ENCODE results near the gene GNAZ.

The GNAZ gene

DNA sequence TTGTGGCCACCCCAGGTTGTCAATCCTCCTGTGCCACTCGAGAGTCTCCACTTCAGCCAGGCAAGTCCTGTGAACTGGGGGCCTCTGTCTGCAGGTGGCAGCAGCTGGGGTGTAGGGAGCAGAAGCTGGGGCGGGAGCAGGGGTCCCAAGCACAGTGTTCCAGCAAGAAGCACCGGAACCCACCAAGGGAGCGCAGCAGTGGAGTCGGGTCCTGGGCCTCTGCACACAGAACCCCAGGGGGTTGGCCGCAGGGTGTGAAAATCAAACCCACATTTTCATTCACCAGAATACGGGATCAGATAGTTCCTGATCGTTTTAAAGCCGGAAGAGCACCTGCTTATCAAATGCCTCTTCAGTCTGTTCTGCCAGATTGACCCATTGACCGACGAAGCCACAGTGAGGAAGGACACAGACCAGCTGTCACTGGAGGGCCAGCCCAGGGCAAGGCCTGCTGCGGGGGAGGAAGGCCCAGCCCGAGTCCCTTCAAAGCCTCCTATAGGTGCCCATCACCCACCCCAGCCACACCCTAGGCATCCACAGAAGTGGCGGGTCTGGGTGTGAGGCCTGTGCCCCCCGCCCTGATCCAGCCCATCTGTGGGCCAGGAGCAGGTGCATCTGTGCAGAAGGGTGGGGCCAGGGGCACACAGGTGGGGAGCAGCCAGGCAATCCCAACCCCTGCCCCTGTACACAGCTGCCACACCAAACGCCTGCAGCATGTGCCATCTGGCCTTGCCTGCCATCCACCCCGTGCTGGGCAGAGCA lies 37.3 kb downstream of the GNAZ start:
- in situ Hi-C loops (cut with HindIII; ENCODE audit: low pct_unique_long_range_greater_than_20kb, low sequenced_read_pairs), result no loop called here
- no peak for DNase-seq (ENCODE audit: low read depth in 1 of 2, low spot score in 1 of 2)
- TF ChIP-seq JUND (IDR thresholded peaks at IDR 0.05; ENCODE audit: low read depth), result no peak

- DNase-seq (ENCODE audit: low read depth in 1 of 2, low spot score in 1 of 2), result no peak
- TF ChIP-seq JUND (IDR thresholded peaks at IDR 0.05; ENCODE audit: low read depth), result no peak
- in situ Hi-C loops (cut with HindIII; ENCODE audit: low pct_unique_long_range_greater_than_20kb, low sequenced_read_pairs), result no loop called here
Measured at GRCh38 chr22:23108249-23109078, 38.1 kb downstream of the GNAZ start.

- in situ Hi-C loops (cut with HindIII; ENCODE audit: low pct_unique_long_range_greater_than_20kb, low sequenced_read_pairs), result no loop called here
- TF ChIP-seq JUND (IDR thresholded peaks at IDR 0.05; ENCODE audit: low read depth), result no peak
- DNase-seq (ENCODE audit: low read depth in 1 of 2, low spot score in 1 of 2), result no peak
Measured at GRCh38 chr22:23109079-23109347, 38.7 kb downstream of the GNAZ start.

DNA sequence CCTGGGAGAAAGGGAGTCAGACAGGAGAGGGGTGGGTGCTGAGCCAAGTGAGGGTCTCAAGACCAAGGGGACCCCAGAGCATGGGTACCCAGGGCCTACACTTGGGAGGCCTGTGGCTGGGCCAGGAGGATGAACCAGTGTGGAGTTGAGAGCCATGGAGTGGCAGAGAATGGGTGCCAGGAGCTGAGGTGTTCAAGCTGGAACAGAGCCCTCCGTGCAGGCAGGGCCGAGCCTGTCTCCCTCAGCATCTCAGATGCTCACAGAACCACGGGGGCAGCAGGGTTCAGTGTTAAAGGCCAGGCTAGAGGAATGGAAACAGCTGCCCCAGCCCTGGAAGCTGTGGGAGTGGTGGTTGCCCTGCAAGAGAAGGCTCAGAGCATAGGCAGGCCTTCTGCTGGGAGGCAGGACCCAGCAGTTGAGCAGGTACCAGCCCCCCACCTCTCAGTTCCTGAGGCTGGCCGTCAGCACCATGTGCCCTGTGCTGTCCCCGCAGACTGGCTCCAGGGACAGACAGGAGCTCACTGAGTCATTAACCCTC lies 39.2 kb downstream of the GNAZ start:
- in situ Hi-C loops (cut with HindIII; ENCODE audit: low pct_unique_long_range_greater_than_20kb, low sequenced_read_pairs), result no loop called here
- TF ChIP-seq JUND (IDR thresholded peaks at IDR 0.05; ENCODE audit: low read depth), result no peak
- no peak for DNase-seq (ENCODE audit: low read depth in 1 of 2, low spot score in 1 of 2)

DNA sequence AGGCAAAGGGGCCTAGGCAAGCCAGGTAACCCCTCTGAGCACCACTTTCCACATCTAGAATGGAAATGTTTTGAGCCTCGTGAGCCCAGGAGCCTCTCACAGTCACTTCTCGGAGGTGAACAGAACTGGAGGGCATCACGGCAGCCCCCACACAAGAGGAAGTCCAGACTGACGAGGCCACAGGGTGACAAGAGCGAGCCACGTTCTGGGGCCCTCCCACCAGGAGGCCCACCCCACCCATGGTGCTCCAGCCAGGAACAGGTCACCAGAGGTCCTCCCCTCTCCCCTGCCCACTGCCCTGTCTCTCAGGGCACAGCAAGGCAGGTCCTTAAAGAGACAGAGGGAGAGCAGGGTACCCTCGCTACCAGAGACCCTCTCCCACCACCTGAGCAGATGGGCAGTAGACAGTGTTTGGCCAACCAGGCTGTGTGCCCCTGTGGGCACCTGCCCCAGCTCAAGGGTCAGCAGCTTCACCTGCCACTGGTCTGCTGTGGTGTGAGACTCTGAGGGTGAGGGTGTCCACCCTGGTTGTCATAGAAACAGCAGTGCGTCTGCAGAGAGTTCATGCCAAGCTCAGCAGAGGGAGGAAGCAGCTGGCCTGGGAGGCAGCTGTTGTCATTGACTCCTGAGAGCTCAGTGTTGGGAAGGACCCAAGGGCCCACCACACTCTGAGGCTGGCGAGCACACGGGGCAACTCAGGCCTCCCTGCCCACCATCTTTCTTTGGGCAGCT lies 40.0 kb downstream of the GNAZ start:
- no peak for DNase-seq (ENCODE audit: low read depth in 1 of 2, low spot score in 1 of 2)
- no peak for TF ChIP-seq JUND (IDR thresholded peaks at IDR 0.05; ENCODE audit: low read depth)
- in situ Hi-C loops (cut with HindIII; ENCODE audit: low pct_unique_long_range_greater_than_20kb, low sequenced_read_pairs), result no loop called here

GRCh38 chr22:23110922-23111527 lies 40.7 kb downstream of the GNAZ start:
- no peak for TF ChIP-seq JUND (IDR thresholded peaks at IDR 0.05; ENCODE audit: low read depth)
- in situ Hi-C loops (cut with HindIII; ENCODE audit: low pct_unique_long_range_greater_than_20kb, low sequenced_read_pairs), result no loop called here
- no peak for DNase-seq (ENCODE audit: low read depth in 1 of 2, low spot score in 1 of 2)

DNA sequence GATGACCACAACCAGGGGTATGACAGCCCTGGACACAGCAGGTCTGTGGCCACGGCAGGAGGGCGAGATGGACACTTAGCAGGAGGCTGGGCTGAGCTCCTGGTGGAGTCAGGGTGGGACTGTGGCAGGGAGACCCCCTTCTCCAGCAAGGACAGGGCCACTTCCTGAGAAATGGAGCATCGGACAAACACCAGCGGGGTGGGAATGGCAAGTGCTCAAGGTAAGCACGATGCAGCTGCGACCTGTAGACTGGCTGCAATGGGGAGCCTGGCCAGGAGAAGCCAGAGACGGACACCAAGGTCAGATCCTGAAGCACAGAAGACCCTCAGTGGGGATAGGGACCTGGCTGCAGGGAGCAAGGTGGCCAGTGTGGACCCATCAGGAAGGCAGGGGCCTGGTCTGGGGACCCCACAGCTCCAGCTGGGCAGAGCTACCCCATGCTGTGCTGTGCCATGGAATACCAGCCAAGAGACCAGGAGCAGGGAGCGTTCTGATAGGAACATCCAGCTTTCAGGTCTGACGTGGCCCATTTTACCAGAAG lies 42.2 kb downstream of the GNAZ start:
- in situ Hi-C loops (cut with HindIII; ENCODE audit: low pct_unique_long_range_greater_than_20kb, low sequenced_read_pairs), result no loop called here
- no peak for DNase-seq (ENCODE audit: low read depth in 1 of 2, low spot score in 1 of 2)
- no peak for TF ChIP-seq JUND (IDR thresholded peaks at IDR 0.05; ENCODE audit: low read depth)

DNA sequence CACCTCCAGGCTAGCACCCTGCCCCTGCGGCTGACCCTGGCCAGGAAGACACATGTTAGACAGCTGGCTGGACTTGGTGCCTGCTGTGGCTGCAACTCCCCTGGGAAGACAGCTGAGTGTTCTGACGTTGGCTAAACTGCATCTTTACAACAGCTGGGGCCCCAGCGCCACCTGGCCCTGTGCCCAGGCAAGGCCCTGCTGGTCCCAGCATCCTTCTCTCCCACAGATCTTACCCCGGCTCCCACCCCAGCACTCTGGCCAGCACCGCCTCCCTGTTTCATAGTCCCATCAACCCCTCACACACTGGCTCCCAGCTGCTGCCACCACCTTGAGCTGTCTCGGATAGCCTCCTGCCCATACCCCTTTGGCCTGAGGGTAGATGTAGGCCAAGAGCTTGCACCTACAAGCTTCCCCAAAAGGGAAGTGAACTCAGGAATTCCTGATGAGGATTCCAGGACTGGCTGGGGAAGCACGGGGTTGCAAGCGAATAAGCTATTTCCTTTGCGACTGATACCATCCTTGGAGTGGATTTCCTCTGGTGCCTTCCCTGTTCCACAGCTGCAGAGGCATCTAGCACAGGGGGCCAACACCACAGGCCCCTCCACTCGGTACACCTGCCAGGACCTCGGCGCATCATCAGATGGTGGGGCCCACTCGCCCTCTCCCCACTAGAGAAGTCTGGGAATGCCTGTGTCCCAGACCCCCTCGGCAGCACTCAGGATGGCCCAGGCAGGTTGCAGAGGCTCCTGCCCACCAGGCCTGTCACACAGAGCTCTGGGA lies 42.9 kb downstream of the GNAZ start:
- no peak for DNase-seq (ENCODE audit: low read depth in 1 of 2, low spot score in 1 of 2)
- TF ChIP-seq JUND (IDR thresholded peaks at IDR 0.05; ENCODE audit: low read depth), result no peak
- in situ Hi-C loops (cut with HindIII; ENCODE audit: low pct_unique_long_range_greater_than_20kb, low sequenced_read_pairs), result no loop called here

GRCh38 chr22:23113847-23114720 lies 43.8 kb downstream of the GNAZ start:
- no peak for TF ChIP-seq JUND (IDR thresholded peaks at IDR 0.05; ENCODE audit: low read depth)
- in situ Hi-C loops (cut with HindIII; ENCODE audit: low pct_unique_long_range_greater_than_20kb, low sequenced_read_pairs), result no loop called here
- DNase-seq (ENCODE audit: low read depth in 1 of 2, low spot score in 1 of 2), result no peak

DNA sequence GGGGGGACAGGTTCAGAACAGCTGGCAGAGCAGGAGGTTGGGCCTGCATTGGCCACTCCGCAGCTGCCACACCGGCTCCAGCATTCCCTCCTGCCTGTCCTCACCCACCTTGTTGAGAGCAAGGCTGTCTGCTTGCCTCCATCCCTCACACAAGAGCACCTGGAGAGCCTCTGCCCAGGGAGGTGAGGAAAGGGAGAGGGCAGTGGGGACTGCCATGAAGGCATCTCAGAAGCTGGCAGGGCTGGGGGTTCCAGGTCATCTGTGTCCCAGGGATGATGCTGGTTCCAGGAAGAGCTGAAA lies 44.4 kb downstream of the GNAZ start:
- DNase-seq (ENCODE audit: low read depth in 1 of 2, low spot score in 1 of 2), result no peak
- no peak for TF ChIP-seq JUND (IDR thresholded peaks at IDR 0.05; ENCODE audit: low read depth)
- in situ Hi-C loops (cut with HindIII; ENCODE audit: low pct_unique_long_range_greater_than_20kb, low sequenced_read_pairs), result no loop called here

DNA sequence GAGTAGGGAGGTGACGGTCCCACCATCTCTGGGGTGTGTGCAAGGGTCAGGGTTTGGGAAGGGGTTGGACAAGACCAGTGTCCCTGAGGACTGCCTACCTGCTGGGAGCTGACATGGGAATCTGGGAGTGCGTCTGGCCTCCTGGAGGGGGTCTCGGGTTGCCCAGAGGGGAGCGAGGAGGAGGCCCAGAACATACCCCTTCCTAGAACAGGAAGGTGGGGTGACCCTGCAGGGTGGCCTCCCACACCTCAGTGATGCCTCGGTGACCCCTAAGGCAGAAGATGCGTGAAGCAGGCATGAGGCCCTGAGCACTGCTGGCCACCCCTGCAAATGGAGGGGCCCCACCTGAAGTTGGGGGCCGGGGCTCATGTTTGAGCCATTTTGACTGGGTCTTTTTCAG lies 45.0 kb downstream of the GNAZ start:
- no peak for DNase-seq (ENCODE audit: low read depth in 1 of 2, low spot score in 1 of 2)
- TF ChIP-seq JUND (IDR thresholded peaks at IDR 0.05; ENCODE audit: low read depth), result no peak
- in situ Hi-C loops (cut with HindIII; ENCODE audit: low pct_unique_long_range_greater_than_20kb, low sequenced_read_pairs), result no loop called here

All from T47D (cell line).